GM12878 (cell line): ENCODE results near the gene NPNT. TPM values are rescaled to one million over a fixed set of nuclear protein-coding genes. Genes with fewer than 3 reads are reported as not detected.

ENCODE experiments used
- ATAC-seq: fragments of 200-7000 bp; cut with Tn5 transposase; 3 replicates; pipeline ENCODE4 v1.9.1; 2020; ENCODE audit warnings: mild to moderate bottlenecking, moderate library complexity
- BruUV-seq: library from RNA; stranded (reverse); fragments of 400-500 nt; replicated peaks from 2 replicates; lab custom pipeline; 2021; lab: Mats Ljungman, UMichigan
- CTCF ChIA-PET: fragments of 300-600 bp; sonication (Branson Sonifier 250); formaldehyde crosslinking; extraction: SDS; loops from one replicate; lab custom pipeline; 2021; ENCODE audit warnings: inconsistent platforms; lab: Yijun Ruan, JAX
- POLR2A ChIA-PET: fragments of 350-600 bp; formaldehyde crosslinking; extraction: SDS; loops from one replicate; lab custom pipeline; 2021; ENCODE audit warnings: inconsistent platforms; lab: Charles Lee
- RAD21 ChIA-PET: fragments of 300-600 bp; sonication (Branson Sonifier 250); formaldehyde crosslinking; loops from one replicate; lab custom pipeline; 2023; ENCODE audit warnings: antibody characterized with exemption; ENCODE audit not compliant: unreplicated experiment; lab: Charles Lee
- SMC1A ChIA-PET: fragments of 300-600 bp; sonication (Branson Sonifier 250); formaldehyde crosslinking; loops from one replicate; lab custom pipeline; 2023; ENCODE audit not compliant: unreplicated experiment, uncharacterized antibody; lab: Charles Lee
- DNase-seq: peaks from one replicate; pipeline ENCODE4 v3.0.0-alpha.2; 2011; ENCODE audit warnings: low read depth, low spot score
- FAIRE-seq: peaks from 3 replicates; lab custom pipeline; 2011; peaks lifted over from hg19 to GRCh38; lab: Jason Lieb, UNC
- H2AFZ ChIP-seq: 2 replicates; pipeline ENCODE4 v1.6.0; 2011; ENCODE audit warnings: low read depth, low read length, control low read depth; ENCODE audit not compliant: control insufficient read depth
- H3K27ac ChIP-seq: 2 replicates; pipeline ENCODE4 v1.5.1; 2011; ENCODE audit warnings: control low read depth; ENCODE audit not compliant: control insufficient read depth, insufficient read depth
- H3K27me3 ChIP-seq, 2 experiments: replicated peaks in 1 of 2; 2 replicates each; pipeline versions ENCODE4 v1.6.0 to v1.6.1; 2011; ENCODE audit warnings: low read length in 1 of 2; ENCODE audit not compliant: control insufficient read depth in 2 of 2, insufficient read depth in 2 of 2
- H3K36me3 ChIP-seq, 2 experiments: 2 replicates each; pipeline ENCODE4 v1.5.1; 2011; ENCODE audit warnings: low read length in 1 of 2; ENCODE audit not compliant: control insufficient read depth in 2 of 2, insufficient read depth in 2 of 2
- H3K4me1 ChIP-seq: 2 replicates; pipeline ENCODE4 v1.6.1; 2011; ENCODE audit warnings: mild to moderate bottlenecking, low read length, moderate library complexity, mixed read lengths; ENCODE audit not compliant: control insufficient read depth, insufficient read depth
- H3K4me2 ChIP-seq: 2 replicates; pipeline ENCODE4 v1.6.0; 2011; ENCODE audit warnings: control low read depth; ENCODE audit not compliant: control insufficient read depth, insufficient read depth
- H3K4me3 ChIP-seq: fragments of 200-600 bp; sonication (generic); 2 replicates; pipeline ENCODE4 v1.5.1; 2016
- H3K79me2 ChIP-seq: 2 replicates; pipeline ENCODE4 v1.6.0; 2011; ENCODE audit warnings: low read length; ENCODE audit not compliant: control insufficient read depth, insufficient read depth
- H3K9ac ChIP-seq: 2 replicates; pipeline ENCODE4 v1.8.0; 2011; ENCODE audit warnings: low read length, control low read depth, mixed read lengths; ENCODE audit not compliant: control insufficient read depth, insufficient read depth
- H3K9me3 ChIP-seq: replicated peaks from 3 replicates; pipeline ENCODE4 v1.5.1; 2011; ENCODE audit warnings: mild to moderate bottlenecking, low read length; ENCODE audit not compliant: control insufficient read depth, insufficient read depth
- H4K20me1 ChIP-seq: 2 replicates; pipeline ENCODE4 v1.6.0; 2011; ENCODE audit not compliant: control insufficient read depth, insufficient read depth
- CHD1 ChIP-seq: IDR thresholded peaks from 2 replicates; pipeline ENCODE4 v1.6.1; 2012; ENCODE audit warnings: low read depth, low read length, improper control_type of control experiment
- EP300 ChIP-seq, 2 experiments: fragments of 150-350 bp in 1 of 2; IDR thresholded peaks; 2 replicates each; pipeline ENCODE4 v1.6.1; 2011 to 2012; ENCODE audit warnings: low read depth in 2 of 2, low read length in 2 of 2, borderline replicate concordance in 1 of 2, improper control_type of control experiment in 1 of 2, inconsistent platforms in 1 of 2; ENCODE audit not compliant: control insufficient read depth in 1 of 2
- HCFC1 ChIP-seq: fragments of 150-350 bp; IDR thresholded peaks from 2 replicates; pipeline ENCODE4 v1.6.1; 2014; ENCODE audit warnings: low read length
- MXI1 ChIP-seq: fragments of 150-350 bp; IDR thresholded peaks from 2 replicates; pipeline ENCODE4 v1.6.1; 2011; ENCODE audit warnings: low read depth, mild to moderate bottlenecking, inconsistent platforms, low read length, improper control_type of control experiment
- NFIC ChIP-seq: IDR thresholded peaks from 2 replicates; pipeline ENCODE4 v1.6.1; 2012; ENCODE audit warnings: low read depth, mild to moderate bottlenecking, inconsistent platforms, low read length, moderate library complexity
- NR2C2 ChIP-seq: IDR thresholded peaks from 2 replicates; pipeline ENCODE4 v1.6.1; 2011; ENCODE audit warnings: borderline replicate concordance, low read depth; ENCODE audit not compliant: control insufficient read depth, insufficient read length
- RB1 ChIP-seq: fragments of 450-650 bp; formaldehyde crosslinking; IDR thresholded peaks from 2 replicates; pipeline ENCODE4 v1.6.1; 2017; ENCODE audit warnings: mild to moderate bottlenecking, borderline replicate concordance
- SMAD1 ChIP-seq: fragments of 450-650 bp; IDR thresholded peaks from 2 replicates; pipeline ENCODE4 v1.6.1; 2018; ENCODE audit warnings: mild to moderate bottlenecking, low read depth; ENCODE audit not compliant: partially characterized antibody
- SPI1 ChIP-seq: IDR thresholded peaks from 2 replicates; pipeline ENCODE4 v1.6.1; 2011; ENCODE audit warnings: low read depth, mild to moderate bottlenecking, low read length, moderate library complexity, borderline replicate concordance; ENCODE audit not compliant: insufficient read depth
- WRNIP1 ChIP-seq: IDR thresholded peaks from 2 replicates; pipeline ENCODE4 v1.6.1; 2011; ENCODE audit warnings: low read depth, low read length, improper control_type of control experiment, borderline replicate concordance
- ZNF207 ChIP-seq: fragments of 450-650 bp; IDR thresholded peaks from 2 replicates; pipeline ENCODE4 v1.6.1; 2014; ENCODE audit warnings: antibody characterized with exemption, mild to moderate bottlenecking, borderline replicate concordance
- WGBS: methylation state at CpG from one replicate; pipeline ENCODE4 v1.1.6; 2016; ENCODE audit warnings: low lambda C conversion rate; ENCODE audit not compliant: insufficient replicate concordance, insufficient coverage; ENCODE audit errors: missing lambda C conversion rate; 5-methylcytosine and 5-hydroxymethylcytosine counted together
- in situ Hi-C: fragments of 300-500 bp; cut with MboI; formaldehyde crosslinking; loops from 9 replicates; pipeline ENCODE4 v1.14.3; 2018; ENCODE audit warnings: mixed read lengths
- intact Hi-C: fragments of 100-400 bp; cut with micrococcal nuclease; formaldehyde crosslinking; loops from one replicate; pipeline ENCODE4 v1.14.2; 2022; ENCODE audit not compliant: unreplicated experiment
- polyA plus RNA-seq, 11 experiments: library from polyadenylated mRNA; depleted of rRNA in 4 of 11; unstranded in 6 of 11; stranded (reverse) in 5 of 11; fragments of >200 nt; fragmentation: Nextera tagmentation in 4 of 11; fragmentation: Illumina TruSeq in 1 of 11; extraction: Ambion mirVana in 4 of 11; extraction: Trizol in 1 of 11; gene quantifications; 1 replicate in 1 of 11; 2 replicates in 10 of 11; pipeline versions ENCODE4 v1.2.1 to v1.2.3, GENCODE V29; 2011 to 2016; ENCODE audit warnings: inconsistent platforms in 2 of 11, missing spikeins in 2 of 11, low read depth in 1 of 11
- total RNA-seq, 4 experiments: library from RNA; depleted of rRNA in 3 of 4; stranded (reverse); fragments of >200 nt in 3 of 4; fragmentation: Illumina TruSeq in 1 of 4; extraction: Trizol in 1 of 4; gene quantifications; 2 replicates each; pipeline versions ENCODE4 v1.2.1 to v1.2.3, GENCODE V29; 2013 to 2021
- TF ChIP-seq, protein P1 (sequence below): IDR thresholded peaks from 2 replicates; pipeline ENCODE4 v1.6.1; 2011; ENCODE audit warnings: low read depth, mild to moderate bottlenecking, low read length, moderate library complexity, borderline replicate concordance; ENCODE audit errors: extremely low read depth
- TF ChIP-seq, protein P2 (sequence below): fragments of 450-650 bp; IDR thresholded peaks from 2 replicates; pipeline ENCODE4 v1.6.1; 2014; ENCODE audit warnings: mild to moderate bottlenecking

Gene NPNT
- total and polyA plus RNA-seq, 10 of the 15 experiments (the other 5 are each of a cell fraction or from before 2014, with no cell fraction given): 0.18 to 70.5 (median 54.1) TPM

DNA sequence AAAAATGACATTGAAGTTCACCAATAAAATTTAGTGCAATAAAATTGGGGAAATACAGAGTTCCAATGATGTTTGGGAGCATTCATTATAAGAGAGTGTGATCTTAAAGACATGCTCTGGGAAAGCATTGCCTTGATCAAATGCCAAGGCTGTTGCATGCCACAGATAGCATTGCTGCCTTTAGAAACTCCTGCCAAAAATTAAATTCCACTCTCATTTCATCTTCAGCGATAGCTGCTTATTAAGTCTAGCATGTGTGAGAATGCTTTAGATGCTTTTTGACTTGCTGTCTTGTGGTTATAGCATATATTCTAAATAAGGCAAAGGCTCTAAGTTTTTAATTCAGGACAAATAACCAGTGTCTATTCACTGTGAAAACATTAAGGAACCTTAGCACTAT is 49.3 kb downstream of the NPNT start:
- ChIA-PET POLR2A (no interaction called here), RAD21 (no interaction called here), CTCF (no interaction called here)
- H3K4me3 ChIP-seq: no peak overlapping the region
- ATAC-seq: no peak
- no peaks in the 10 kb centered on the region; a peak in 1 of 4 replicates for H3K36me3 ChIP-seq
- no peaks in the 10 kb centered on the region for H3K79me2 ChIP-seq
- intact Hi-C loops: no loop called here
- H3K4me1 ChIP-seq: no peaks in the 10 kb centered on the region
- H2AFZ ChIP-seq: no peak overlapping the region
- no peak overlapping the region for H3K4me2 ChIP-seq
- H3K27ac ChIP-seq: no peak overlapping the region
- TF ChIP-seq SMAD1 (no peak), EP300 (IDR thresholded peaks at IDR 0.05; ENCODE audit: borderline replicate concordance in 1 of 2, control insufficient read depth in 1 of 2, low read depth in 2 of 2, low read length in 2 of 2) (no peak), ZNF207 (no peak), WRNIP1 (no peak), SPI1 (no peak), NR2C2 (no peak), CHD1 (no peak), MXI1 (no peak), NFIC (no peak), HCFC1 (no peak), RB1 (no peak)
- TF ChIP-seq, protein P1, sequence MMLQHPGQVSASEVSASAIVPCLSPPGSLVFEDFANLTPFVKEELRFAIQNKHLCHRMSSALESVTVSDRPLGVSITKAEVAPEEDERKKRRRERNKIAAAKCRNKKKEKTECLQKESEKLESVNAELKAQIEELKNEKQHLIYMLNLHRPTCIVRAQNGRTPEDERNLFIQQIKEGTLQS: no peak
- TF ChIP-seq, protein P2, sequence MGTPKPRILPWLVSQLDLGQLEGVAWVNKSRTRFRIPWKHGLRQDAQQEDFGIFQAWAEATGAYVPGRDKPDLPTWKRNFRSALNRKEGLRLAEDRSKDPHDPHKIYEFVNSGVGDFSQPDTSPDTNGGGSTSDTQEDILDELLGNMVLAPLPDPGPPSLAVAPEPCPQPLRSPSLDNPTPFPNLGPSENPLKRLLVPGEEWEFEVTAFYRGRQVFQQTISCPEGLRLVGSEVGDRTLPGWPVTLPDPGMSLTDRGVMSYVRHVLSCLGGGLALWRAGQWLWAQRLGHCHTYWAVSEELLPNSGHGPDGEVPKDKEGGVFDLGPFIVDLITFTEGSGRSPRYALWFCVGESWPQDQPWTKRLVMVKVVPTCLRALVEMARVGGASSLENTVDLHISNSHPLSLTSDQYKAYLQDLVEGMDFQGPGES: no peak
- TF ChIP-seq, all 136 proteins: peak for 0
- DNase-seq (no peak), FAIRE-seq (no peak)
- Histone ChIP-seq H4K20me1 (no peaks in the 10 kb centered on the region), H3K9me3 (no peaks in the 10 kb centered on the region; the same call in 2 of the 3 replicates), H3K9ac (no peak overlapping the region), H3K27me3 (no peaks in the 10 kb centered on the region)
- SMC1A ChIA-PET: no interaction called here
- in situ Hi-C loops: no loop called here
- BruUV-seq: no TSS peak
- 55% methylated on average over 1 of the region's 1 CpG for WGBS
